ENCODE measurements around the gene ZNF445.
"Not testable (repeated sequence)": the region's sequence is repeated elsewhere in the genome, so short reads cannot be mapped to it uniquely, and the experiment has no call there.

DNA sequence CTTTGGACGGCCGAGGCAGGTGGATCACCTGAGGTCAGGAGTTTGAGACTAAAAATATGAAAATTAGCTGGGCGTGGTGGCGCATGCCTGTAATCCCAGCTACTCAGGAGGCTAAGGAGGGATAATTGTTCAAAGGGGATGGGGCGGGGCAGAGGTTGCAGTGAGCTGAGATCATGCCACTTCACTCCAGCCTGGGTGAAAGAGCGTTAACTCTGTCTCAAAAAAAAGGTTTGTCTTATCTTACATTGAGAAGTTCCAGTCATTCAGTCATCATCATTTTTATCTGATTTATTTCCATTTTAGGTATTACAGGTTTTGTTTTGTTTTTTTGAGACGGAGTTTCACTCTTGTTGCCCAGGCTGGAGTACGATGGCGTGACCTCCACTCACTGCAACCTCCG lies 2.6 kb downstream of the ZNF445 start:
- TF ChIP-seq SETDB1 (IDR thresholded peaks at IDR 0.05; ENCODE audit: low read length); MED1 (CRISPR knock-in tag; IDR thresholded peaks at IDR 0.05; ENCODE audit: borderline replicate concordance); HNRNPL (IDR thresholded peaks at IDR 0.05; ENCODE audit: low read depth, low read length); ZNF253 (CRISPR knock-in tag; conservative IDR thresholded peaks at IDR 0.05): not testable (repeated sequence)
- TF ChIP-seq, protein P1, sequence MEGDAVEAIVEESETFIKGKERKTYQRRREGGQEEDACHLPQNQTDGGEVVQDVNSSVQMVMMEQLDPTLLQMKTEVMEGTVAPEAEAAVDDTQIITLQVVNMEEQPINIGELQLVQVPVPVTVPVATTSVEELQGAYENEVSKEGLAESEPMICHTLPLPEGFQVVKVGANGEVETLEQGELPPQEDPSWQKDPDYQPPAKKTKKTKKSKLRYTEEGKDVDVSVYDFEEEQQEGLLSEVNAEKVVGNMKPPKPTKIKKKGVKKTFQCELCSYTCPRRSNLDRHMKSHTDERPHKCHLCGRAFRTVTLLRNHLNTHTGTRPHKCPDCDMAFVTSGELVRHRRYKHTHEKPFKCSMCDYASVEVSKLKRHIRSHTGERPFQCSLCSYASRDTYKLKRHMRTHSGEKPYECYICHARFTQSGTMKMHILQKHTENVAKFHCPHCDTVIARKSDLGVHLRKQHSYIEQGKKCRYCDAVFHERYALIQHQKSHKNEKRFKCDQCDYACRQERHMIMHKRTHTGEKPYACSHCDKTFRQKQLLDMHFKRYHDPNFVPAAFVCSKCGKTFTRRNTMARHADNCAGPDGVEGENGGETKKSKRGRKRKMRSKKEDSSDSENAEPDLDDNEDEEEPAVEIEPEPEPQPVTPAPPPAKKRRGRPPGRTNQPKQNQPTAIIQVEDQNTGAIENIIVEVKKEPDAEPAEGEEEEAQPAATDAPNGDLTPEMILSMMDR (IDR thresholded peaks at IDR 0.05 in 2 of 3, conservative IDR thresholded peaks at IDR 0.05 in 1 of 3; ENCODE audit: insufficient read depth in 2 of 3, low read depth in 1 of 3, low read length in 3 of 3): not testable (repeated sequence)
- TF ChIP-seq, protein P2, sequence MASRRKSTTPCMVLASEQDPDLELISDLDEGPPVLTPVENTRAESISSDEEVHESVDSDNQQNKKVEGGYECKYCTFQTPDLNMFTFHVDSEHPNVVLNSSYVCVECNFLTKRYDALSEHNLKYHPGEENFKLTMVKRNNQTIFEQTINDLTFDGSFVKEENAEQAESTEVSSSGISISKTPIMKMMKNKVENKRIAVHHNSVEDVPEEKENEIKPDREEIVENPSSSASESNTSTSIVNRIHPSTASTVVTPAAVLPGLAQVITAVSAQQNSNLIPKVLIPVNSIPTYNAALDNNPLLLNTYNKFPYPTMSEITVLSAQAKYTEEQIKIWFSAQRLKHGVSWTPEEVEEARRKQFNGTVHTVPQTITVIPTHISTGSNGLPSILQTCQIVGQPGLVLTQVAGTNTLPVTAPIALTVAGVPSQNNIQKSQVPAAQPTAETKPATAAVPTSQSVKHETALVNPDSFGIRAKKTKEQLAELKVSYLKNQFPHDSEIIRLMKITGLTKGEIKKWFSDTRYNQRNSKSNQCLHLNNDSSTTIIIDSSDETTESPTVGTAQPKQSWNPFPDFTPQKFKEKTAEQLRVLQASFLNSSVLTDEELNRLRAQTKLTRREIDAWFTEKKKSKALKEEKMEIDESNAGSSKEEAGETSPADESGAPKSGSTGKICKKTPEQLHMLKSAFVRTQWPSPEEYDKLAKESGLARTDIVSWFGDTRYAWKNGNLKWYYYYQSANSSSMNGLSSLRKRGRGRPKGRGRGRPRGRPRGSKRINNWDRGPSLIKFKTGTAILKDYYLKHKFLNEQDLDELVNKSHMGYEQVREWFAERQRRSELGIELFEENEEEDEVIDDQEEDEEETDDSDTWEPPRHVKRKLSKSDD (conservative IDR thresholded peaks at IDR 0.05; ENCODE audit: low read length): not testable (repeated sequence)

Data from K562 (cell line).